Measurements from ENCODE around the gene ATXN7L1. TPM values are rescaled to one million over a fixed set of nuclear protein-coding genes. Genes with fewer than 3 reads are reported as not detected.

The ATXN7L1 gene
- total and polyA plus RNA-seq, 8 donors, result 2.3 to 9.3 (median 5.0) TPM

DNA sequence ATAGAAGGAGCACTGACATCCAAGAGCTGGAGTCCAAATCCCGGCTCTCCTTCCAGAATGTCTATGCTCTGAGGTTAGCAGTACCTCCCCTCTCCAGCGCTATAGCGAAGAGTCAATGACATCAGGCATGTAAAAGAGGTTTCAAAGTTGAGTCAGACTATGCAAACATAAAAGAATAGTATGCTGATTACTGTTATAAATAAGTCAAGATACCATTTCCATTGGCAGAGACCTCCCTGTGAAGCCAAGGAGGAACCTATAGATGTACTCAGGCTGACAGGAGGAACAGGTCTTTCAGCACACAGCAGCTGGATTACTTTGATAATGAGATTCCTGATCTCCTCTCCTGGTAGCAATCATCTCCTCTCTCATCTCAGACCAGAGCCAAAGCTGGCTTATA lies 191.2 kb downstream of the ATXN7L1 start:
- Histone ChIP-seq H3K4me3 (no peak overlapping the region), H3K4me1 (no peaks in the 10 kb centered on the region), H3K36me3 (no peaks in the 10 kb centered on the region), H3K27me3 (no peaks in the 10 kb centered on the region), H3K9me3 (no peaks in the 10 kb centered on the region), H3K27ac (no peak overlapping the region)
- no peak for FAIRE-seq
- no peak for DNase-seq
- ATAC-seq, result no peak
- WGBS, 2 donors, result 97 to 98% methylated on average over 3 of the region's 3 CpGs
- TF ChIP-seq, protein P1, sequence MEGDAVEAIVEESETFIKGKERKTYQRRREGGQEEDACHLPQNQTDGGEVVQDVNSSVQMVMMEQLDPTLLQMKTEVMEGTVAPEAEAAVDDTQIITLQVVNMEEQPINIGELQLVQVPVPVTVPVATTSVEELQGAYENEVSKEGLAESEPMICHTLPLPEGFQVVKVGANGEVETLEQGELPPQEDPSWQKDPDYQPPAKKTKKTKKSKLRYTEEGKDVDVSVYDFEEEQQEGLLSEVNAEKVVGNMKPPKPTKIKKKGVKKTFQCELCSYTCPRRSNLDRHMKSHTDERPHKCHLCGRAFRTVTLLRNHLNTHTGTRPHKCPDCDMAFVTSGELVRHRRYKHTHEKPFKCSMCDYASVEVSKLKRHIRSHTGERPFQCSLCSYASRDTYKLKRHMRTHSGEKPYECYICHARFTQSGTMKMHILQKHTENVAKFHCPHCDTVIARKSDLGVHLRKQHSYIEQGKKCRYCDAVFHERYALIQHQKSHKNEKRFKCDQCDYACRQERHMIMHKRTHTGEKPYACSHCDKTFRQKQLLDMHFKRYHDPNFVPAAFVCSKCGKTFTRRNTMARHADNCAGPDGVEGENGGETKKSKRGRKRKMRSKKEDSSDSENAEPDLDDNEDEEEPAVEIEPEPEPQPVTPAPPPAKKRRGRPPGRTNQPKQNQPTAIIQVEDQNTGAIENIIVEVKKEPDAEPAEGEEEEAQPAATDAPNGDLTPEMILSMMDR (IDR thresholded peaks at IDR 0.05), result no peak
- intact Hi-C loops (cut with DNase I), result no loop called here

DNA sequence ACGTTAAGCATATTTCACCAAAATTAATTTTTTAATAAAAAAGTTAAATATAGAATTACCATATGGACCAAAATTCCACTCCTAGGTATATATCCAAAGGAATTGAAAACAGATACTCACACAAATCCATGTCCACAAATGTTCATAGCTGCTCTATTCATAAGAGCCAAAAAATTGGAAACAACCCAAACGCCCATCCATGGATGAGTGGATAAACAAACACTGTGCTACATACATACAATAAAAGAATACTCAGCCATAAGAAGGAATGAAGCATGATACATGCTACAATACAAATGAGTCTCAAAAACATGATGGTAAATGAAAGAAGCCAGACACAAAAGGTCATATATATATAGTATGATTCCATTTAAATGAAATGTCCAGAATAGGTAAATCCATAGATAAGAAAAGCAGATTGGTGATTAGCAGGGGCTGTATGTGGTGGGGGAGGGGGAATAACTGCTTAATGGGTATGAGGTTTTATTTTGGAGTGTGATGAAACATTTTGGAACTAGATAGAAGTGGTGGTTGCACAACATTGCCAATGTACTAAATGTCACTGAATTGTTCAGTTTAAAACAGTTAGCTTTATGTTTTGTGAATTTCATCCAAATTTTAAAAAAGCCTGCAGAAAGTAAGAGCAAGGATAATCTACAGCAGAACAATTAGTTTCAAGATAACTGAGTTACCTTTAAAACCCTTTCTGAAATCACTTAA lies 193.9 kb downstream of the ATXN7L1 start:
- intact Hi-C loops (cut with DNase I), result no loop called here
- Histone ChIP-seq H3K4me3 (no peak overlapping the region), H3K9me3 (no peaks in the 10 kb centered on the region), H3K27ac (no peak overlapping the region), H3K4me1 (peaks cover 4 to 18% (median 17%) of the 10 kb centered on the region in 3 donors), H3K27me3 (no peaks in the 10 kb centered on the region), H3K36me3 (no peaks in the 10 kb centered on the region)
- 71 to 81% methylated on average over 2 of the region's 2 CpGs for WGBS, 2 donors
- DNase-seq (no peak), ATAC-seq (no peak), FAIRE-seq (no peak)
- TF ChIP-seq, protein P1 (IDR thresholded peaks at IDR 0.05), result no peak

DNA sequence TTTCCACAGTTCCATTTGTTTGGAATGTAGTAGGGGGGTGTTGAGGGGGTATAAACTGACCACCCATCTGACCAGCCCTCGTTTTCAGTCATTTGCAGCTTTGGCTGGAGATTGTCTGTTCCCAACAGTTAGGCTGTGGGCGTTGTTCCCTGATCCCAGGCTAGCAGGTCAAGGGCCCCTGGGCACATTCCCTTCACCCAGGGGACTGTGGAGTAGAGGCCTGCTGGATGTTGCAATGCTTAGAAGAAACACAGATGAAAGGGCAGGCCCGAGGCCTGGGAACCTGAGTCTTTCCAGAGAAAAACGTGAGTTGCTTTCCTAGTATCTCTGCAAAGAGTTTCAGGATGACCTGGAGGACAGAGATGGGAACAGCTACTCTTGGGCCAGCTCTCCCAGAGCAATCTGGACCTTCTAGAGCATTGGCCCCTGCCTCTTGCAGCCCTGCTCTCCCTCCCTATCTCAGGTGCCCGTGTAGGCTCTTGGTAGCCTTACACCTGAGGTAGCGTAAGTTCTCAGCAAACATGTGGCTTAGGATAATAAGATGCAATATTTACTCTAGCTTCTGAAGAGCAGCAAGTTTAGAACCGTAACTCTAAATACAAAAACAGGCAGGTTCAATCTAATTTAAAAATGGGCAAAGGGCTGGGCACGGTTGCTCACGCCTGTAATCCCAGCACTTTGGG lies 195.8 kb downstream of the ATXN7L1 start:
- 83 to 87% methylated on average over 9 of the region's 9 CpGs for WGBS, 2 donors
- FAIRE-seq (no peak), ATAC-seq (no peak), DNase-seq (peak in 1 of 6 donors; percentile 23)
- no peaks in the 10 kb centered on the region for H3K27me3 ChIP-seq
- TF ChIP-seq, protein P1 (IDR thresholded peaks at IDR 0.05), result no peak
- H3K4me1 ChIP-seq, result peaks cover 14 to 34% (median 25%) of the 10 kb centered on the region in 3 donors
- H3K9me3 ChIP-seq, result no peaks in the 10 kb centered on the region
- H3K4me3 ChIP-seq, result no peak overlapping the region
- intact Hi-C loops (cut with DNase I), result no loop called here
- H3K27ac ChIP-seq, result no peak overlapping the region
- H3K36me3 ChIP-seq, result no peaks in the 10 kb centered on the region

DNA sequence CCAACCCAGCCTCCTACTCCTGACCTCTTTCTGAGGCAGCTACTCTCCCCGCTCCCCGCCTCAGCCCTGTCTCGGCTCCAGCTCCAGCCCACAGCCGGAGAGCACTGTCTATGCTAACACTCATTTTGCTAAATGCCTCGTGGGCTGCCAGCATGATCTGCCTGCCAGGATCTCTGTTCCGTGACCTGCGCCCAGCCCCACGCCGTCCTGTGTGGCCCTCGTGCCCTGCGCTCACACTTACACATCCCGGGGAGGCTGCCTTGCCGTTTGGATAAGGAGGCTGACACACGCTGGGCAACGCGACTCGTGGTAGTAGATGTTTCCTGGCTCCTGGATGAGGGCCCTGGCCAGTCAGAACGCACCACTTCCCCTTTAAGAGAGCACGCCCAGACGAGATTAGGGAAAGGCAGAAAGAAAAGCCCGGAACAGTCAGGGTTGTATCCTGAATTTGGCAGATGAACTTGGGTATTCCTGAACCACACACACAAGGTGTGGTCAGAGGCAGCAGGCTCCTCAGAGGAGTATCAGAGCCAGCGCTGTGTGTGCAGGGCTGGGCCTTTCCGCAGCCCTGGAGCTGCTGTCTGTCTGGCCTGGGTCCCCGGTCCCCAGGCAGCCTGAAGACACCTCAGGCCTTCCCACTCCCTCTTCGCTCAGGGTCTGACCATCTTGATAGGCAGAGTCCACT lies 197.4 kb downstream of the ATXN7L1 start:
- FAIRE-seq, result no peak
- Histone ChIP-seq H3K36me3 (no peaks in the 10 kb centered on the region), H3K4me3 (peak overlapping the region in 2 of 4 donors; percentile 16 to 36), H3K27ac (peak overlapping the region in 2 of 4 donors; percentile 24 to 38), H3K4me1 (peaks cover 17 to 50% (median 34%) of the 10 kb centered on the region in 3 donors), H3K27me3 (no peaks in the 10 kb centered on the region), H3K9me3 (no peaks in the 10 kb centered on the region)
- intact Hi-C loops (cut with DNase I), result no loop called here
- ATAC-seq, result peak; percentile 78 to 89 (median 83)
- TF ChIP-seq, protein P1 (IDR thresholded peaks at IDR 0.05), result no peak
- WGBS, 2 donors, result 17 to 26% methylated on average over 25 of the region's 25 CpGs
- DNase-seq, result peak; percentile 46 to 87 (median 66)
